Activated T-cell treated with anti-CD3 and anti-CD28 coated beads, Interleukin-2, amount 50 U/mL, for 4 hours (primary cell): ENCODE data around the gene ATP8B4. TPM values are rescaled to one million over a fixed set of nuclear protein-coding genes. Genes with fewer than 3 reads are reported as not detected.

Experiments used
- ATAC-seq, 2 donors: fragments of 200-7000 bp; cut with Tn5 transposase; one replicate each; pipeline ENCODE4 v1.10.0; 2021
- DNase-seq: peaks from one replicate; pipeline ENCODE4 v3.0.0-alpha.2; 2020
- H3K27me3 Mint-ChIP-seq: one replicate; pipeline ENCODE4 v1.8.0; 2021; ENCODE audit warnings: low read depth, mixed read lengths
- H3K36me3 Mint-ChIP-seq: one replicate; pipeline ENCODE4 v1.8.0; 2022; ENCODE audit warnings: mixed read lengths; ENCODE audit not compliant: insufficient read depth
- H3K4me1 Mint-ChIP-seq: one replicate; pipeline ENCODE4 v1.8.0; 2021; ENCODE audit warnings: low read depth, mixed read lengths
- H3K4me3 Mint-ChIP-seq: one replicate; pipeline ENCODE4 v1.8.0; 2021; ENCODE audit warnings: mild to moderate bottlenecking, moderate library complexity, mixed read lengths
- H3K9me3 Mint-ChIP-seq: one replicate; pipeline ENCODE4 v1.8.0; 2021; ENCODE audit warnings: mixed read lengths
- total RNA-seq, 3 donors: library from RNA; stranded (reverse); gene quantifications; one replicate each; pipeline ENCODE4 v1.2.1, GENCODE V29; 2021

ATP8B4 gene
- total RNA-seq, 3 donors from 2014 or later, result 1.4 to 2.7 (median 1.4) TPM

DNA sequence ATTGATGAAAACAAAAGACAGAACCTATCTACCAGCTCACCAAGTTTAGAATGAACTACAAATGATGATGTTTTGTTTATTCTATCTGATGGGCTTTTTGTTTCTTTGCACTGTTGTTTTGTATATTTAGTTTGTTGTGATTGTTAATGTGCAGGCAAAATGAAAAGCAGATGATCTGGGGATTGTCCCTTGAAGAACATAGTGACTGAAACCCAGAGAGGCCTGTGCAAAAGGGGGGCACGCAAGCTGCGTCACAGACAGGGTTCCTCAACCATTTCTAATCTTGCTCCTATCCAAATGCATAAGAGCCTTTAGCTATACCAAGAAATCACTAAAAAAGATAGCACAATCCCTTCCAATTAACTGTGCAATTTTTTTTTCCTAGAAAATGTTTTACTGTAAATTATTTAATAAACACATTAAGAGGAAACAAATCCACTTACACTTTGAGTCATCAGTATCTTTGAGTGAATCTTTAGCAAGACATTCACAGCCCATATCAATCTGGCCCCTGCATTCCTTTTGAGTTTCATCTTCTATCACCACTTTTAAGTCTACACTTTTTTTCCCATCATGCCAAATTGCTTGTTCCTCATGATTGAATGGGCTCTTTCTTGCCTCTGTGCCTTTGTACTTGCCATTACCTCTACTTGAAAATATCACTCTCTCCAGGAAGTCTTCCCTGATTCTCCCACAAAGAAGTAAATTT lies 220.3 kb downstream of the ATP8B4 start:
- ATAC-seq, result no peak
- DNase-seq, result no peak
- H3K4me3 Mint-ChIP-seq, result no peak overlapping the region
- no peaks in the 10 kb centered on the region for H3K27me3 Mint-ChIP-seq
- no peaks in the 10 kb centered on the region for H3K36me3 Mint-ChIP-seq
- no peaks in the 10 kb centered on the region for H3K4me1 Mint-ChIP-seq
- no peaks in the 10 kb centered on the region for H3K9me3 Mint-ChIP-seq

- no peaks in the 10 kb centered on the region for H3K9me3 Mint-ChIP-seq
These were observed 220.9 kb downstream of the ATP8B4 start for GRCh38 chr15:49898097-49898496.

GRCh38 chr15:49895347-49896223 lies 223.4 kb downstream of the ATP8B4 start:
- H3K9me3 Mint-ChIP-seq, result no peaks in the 10 kb centered on the region
- no peaks in the 10 kb centered on the region for H3K36me3 Mint-ChIP-seq
- H3K4me3 Mint-ChIP-seq, result no peak overlapping the region
- no peak for ATAC-seq
- DNase-seq, result no peak
- no peaks in the 10 kb centered on the region for H3K27me3 Mint-ChIP-seq
- H3K4me1 Mint-ChIP-seq, result no peaks in the 10 kb centered on the region

More at GRCh38 chr15:49898097-49898496, 220.9 kb downstream of the ATP8B4 start:
- ATAC-seq (no peak), DNase-seq (no peak)
- H3K27me3 Mint-ChIP-seq, result no peaks in the 10 kb centered on the region
- no peaks in the 10 kb centered on the region for H3K4me1 Mint-ChIP-seq
- no peaks in the 10 kb centered on the region for H3K36me3 Mint-ChIP-seq
- no peak overlapping the region for H3K4me3 Mint-ChIP-seq

DNA sequence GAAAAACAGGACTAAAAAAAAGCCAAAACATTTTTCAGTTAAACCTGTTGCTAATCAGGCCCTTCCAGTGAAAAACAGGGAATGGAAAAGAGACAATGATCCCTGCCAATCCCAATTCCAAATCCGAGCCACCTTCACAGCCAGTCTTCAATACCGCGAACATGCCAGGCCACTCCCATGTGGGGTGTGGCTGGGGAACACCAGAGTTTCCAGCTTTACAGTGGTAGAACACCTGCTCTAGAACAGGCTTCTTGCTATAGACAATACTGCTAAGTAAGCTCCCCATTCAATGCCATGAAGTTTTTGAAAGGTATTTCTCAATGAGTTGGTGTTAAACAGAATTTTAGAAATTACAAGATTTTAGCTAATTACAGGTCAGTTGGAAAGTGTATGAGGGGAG lies 228.3 kb downstream of the ATP8B4 start:
- H3K9me3 Mint-ChIP-seq, result no peaks in the 10 kb centered on the region
- H3K36me3 Mint-ChIP-seq, result no peaks in the 10 kb centered on the region
- DNase-seq (no peak), ATAC-seq (no peak)
- no peaks in the 10 kb centered on the region for H3K27me3 Mint-ChIP-seq
- no peak overlapping the region for H3K4me3 Mint-ChIP-seq
- H3K4me1 Mint-ChIP-seq, result no peaks in the 10 kb centered on the region

DNA sequence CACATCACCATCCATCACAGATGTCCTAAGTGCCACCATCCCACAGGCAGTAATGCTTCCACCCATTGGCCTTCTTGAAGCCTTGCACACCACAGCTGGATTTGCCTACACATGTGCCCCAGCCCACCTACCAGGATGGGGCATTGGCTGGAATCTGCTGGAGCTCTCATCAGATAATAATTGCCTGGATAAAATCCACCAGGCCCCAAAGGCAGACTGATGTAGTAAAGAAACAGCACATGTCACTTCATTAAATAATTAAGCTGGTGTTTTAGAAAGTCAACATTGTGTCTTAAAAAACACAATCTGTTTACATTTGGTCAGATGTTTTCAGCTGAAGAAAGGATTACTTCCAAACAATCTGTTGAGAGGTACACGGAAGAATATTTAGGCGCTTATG lies 229.5 kb downstream of the ATP8B4 start:
- Mint-ChIP-seq H3K36me3 (no peaks in the 10 kb centered on the region), H3K4me3 (no peak overlapping the region), H3K9me3 (no peaks in the 10 kb centered on the region), H3K27me3 (no peaks in the 10 kb centered on the region), H3K4me1 (no peaks in the 10 kb centered on the region)
- ATAC-seq, result no peak
- DNase-seq, result no peak

DNA sequence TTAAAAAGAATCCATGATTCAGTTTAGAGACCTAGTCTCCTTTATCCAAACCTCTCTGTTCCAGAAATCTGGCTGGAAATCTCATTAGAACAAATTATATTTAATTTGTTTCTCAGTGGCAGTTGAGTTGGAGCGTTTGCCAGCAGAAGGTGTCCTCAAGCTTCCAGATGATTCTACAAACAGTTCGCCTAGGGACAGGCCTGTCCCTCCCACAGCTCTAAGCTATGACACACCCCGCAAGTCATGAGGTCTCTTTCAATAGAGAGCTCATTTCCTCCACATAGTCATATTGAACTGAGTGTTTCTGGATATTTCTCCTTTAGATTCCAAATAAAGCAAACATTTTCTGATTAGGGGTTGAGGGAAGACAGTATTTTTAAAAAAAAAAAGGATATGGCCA lies 230.3 kb downstream of the ATP8B4 start:
- no peaks in the 10 kb centered on the region for H3K9me3 Mint-ChIP-seq
- DNase-seq (no peak), ATAC-seq (no peak)
- no peaks in the 10 kb centered on the region for H3K36me3 Mint-ChIP-seq
- no peak overlapping the region for H3K4me3 Mint-ChIP-seq
- H3K27me3 Mint-ChIP-seq, result no peaks in the 10 kb centered on the region
- no peaks in the 10 kb centered on the region for H3K4me1 Mint-ChIP-seq

DNA sequence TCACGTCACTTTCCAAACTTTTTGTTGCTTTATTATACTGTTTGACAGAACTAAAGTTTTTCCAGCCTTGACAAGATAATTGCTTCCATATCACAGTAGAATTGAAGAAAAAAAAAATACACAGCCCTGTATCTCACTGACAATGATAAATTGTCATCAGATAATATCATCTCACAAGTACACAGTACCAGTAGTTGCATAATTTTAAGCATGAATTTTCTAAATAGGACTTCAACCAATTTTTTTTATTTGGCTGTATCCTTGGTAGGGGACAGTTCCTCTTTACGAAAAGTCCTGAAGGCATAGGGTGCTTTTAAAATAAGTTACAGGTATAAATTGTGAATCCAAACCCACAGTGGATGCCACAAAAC lies 230.7 kb downstream of the ATP8B4 start:
- DNase-seq (no peak), ATAC-seq (no peak)
- no peaks in the 10 kb centered on the region for H3K27me3 Mint-ChIP-seq
- H3K4me3 Mint-ChIP-seq, result no peak overlapping the region
- H3K4me1 Mint-ChIP-seq, result no peaks in the 10 kb centered on the region
- H3K36me3 Mint-ChIP-seq, result no peaks in the 10 kb centered on the region
- no peaks in the 10 kb centered on the region for H3K9me3 Mint-ChIP-seq

- ATAC-seq (no peak), DNase-seq (no peak)
- Mint-ChIP-seq H3K9me3 (no peaks in the 10 kb centered on the region), H3K27me3 (no peaks in the 10 kb centered on the region), H3K36me3 (no peaks in the 10 kb centered on the region), H3K4me3 (no peak overlapping the region), H3K4me1 (no peaks in the 10 kb centered on the region)
These were observed 231.2 kb downstream of the ATP8B4 start for GRCh38 chr15:49887659-49888322.

DNA sequence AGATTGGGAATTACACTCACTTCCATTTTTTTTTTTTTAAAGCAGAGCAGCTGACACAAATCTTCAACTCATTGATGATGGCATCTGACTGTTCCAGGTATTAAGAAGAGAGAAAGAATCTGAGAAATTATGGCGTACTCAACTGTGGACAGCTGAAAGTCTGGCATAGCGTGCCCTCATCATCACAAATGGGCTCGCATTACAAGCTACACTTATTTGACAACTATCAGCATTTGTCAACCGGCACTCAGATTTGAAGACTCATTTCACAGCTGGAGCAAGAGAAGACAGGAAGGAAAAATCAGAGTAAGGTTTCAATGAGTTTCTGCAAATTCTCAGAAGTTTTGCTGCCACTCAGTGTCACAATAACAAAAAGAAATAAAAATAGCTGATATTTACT lies 235.9 kb downstream of the ATP8B4 start:
- no peak for ATAC-seq
- H3K4me1 Mint-ChIP-seq, result no peaks in the 10 kb centered on the region
- H3K9me3 Mint-ChIP-seq, result no peaks in the 10 kb centered on the region
- H3K4me3 Mint-ChIP-seq, result no peak overlapping the region
- no peaks in the 10 kb centered on the region for H3K36me3 Mint-ChIP-seq
- no peak for DNase-seq
- no peaks in the 10 kb centered on the region for H3K27me3 Mint-ChIP-seq

- no peak for DNase-seq
- H3K36me3 Mint-ChIP-seq, result no peaks in the 10 kb centered on the region
- no peaks in the 10 kb centered on the region for H3K4me1 Mint-ChIP-seq
- H3K9me3 Mint-ChIP-seq, result no peaks in the 10 kb centered on the region
- no peaks in the 10 kb centered on the region for H3K27me3 Mint-ChIP-seq
- no peak overlapping the region for H3K4me3 Mint-ChIP-seq
- no peak for ATAC-seq
These were observed 237.2 kb downstream of the ATP8B4 start for GRCh38 chr15:49881866-49882265.

GRCh38 chr15:49881433-49881832 lies 237.6 kb downstream of the ATP8B4 start:
- DNase-seq, result no peak
- no peak overlapping the region for H3K4me3 Mint-ChIP-seq
- no peaks in the 10 kb centered on the region for H3K9me3 Mint-ChIP-seq
- ATAC-seq, result no peak
- H3K36me3 Mint-ChIP-seq, result no peaks in the 10 kb centered on the region
- H3K4me1 Mint-ChIP-seq, result no peaks in the 10 kb centered on the region
- H3K27me3 Mint-ChIP-seq, result no peaks in the 10 kb centered on the region

- Mint-ChIP-seq H3K9me3 (no peaks in the 10 kb centered on the region), H3K36me3 (no peaks in the 10 kb centered on the region), H3K4me3 (no peak overlapping the region), H3K4me1 (no peaks in the 10 kb centered on the region), H3K27me3 (no peaks in the 10 kb centered on the region)
- ATAC-seq (no peak), DNase-seq (no peak)
These were observed 241.0 kb downstream of the ATP8B4 start for GRCh38 chr15:49877873-49878521.

GRCh38 chr15:49877117-49877872 lies 241.7 kb downstream of the ATP8B4 start:
- DNase-seq, result no peak
- no peak overlapping the region for H3K4me3 Mint-ChIP-seq
- no peaks in the 10 kb centered on the region for H3K4me1 Mint-ChIP-seq
- no peaks in the 10 kb centered on the region for H3K27me3 Mint-ChIP-seq
- no peak for ATAC-seq
- H3K9me3 Mint-ChIP-seq, result no peaks in the 10 kb centered on the region
- no peaks in the 10 kb centered on the region for H3K36me3 Mint-ChIP-seq
